Thyroid gland (tissue), 4 donors: ENCODE data around the gene CCDC39.

Experiments
- POLR2A ChIP-seq, 2 donors: fragments of 450-650 bp; IDR thresholded peaks; one replicate each; pipeline ENCODE4 v1.6.1; 2017; ENCODE audit warnings: antibody characterized with exemption in 2 of 2, mild to moderate bottlenecking in 2 of 2, moderate library complexity in 1 of 2
- TF ChIP-seq, protein P1 (sequence below), 6 experiments: fragments of 200-600 bp in 3 of 6; fragments of 450-650 bp in 3 of 6; sonication (generic) in 3 of 6; IDR thresholded peaks; one replicate each; pipeline ENCODE4 v1.5.1; 2016 to 2019; ENCODE audit warnings: antibody characterized with exemption in 6 of 6, mild to moderate bottlenecking in 2 of 6, inconsistent platforms in 1 of 6, moderate library complexity in 1 of 6

GRCh38 chr3:180630371-180630770 lies 48.9 kb downstream of the CCDC39 start:
- TF ChIP-seq POLR2A (IDR thresholded peaks at IDR 0.05), result no peak
- TF ChIP-seq, protein P1, sequence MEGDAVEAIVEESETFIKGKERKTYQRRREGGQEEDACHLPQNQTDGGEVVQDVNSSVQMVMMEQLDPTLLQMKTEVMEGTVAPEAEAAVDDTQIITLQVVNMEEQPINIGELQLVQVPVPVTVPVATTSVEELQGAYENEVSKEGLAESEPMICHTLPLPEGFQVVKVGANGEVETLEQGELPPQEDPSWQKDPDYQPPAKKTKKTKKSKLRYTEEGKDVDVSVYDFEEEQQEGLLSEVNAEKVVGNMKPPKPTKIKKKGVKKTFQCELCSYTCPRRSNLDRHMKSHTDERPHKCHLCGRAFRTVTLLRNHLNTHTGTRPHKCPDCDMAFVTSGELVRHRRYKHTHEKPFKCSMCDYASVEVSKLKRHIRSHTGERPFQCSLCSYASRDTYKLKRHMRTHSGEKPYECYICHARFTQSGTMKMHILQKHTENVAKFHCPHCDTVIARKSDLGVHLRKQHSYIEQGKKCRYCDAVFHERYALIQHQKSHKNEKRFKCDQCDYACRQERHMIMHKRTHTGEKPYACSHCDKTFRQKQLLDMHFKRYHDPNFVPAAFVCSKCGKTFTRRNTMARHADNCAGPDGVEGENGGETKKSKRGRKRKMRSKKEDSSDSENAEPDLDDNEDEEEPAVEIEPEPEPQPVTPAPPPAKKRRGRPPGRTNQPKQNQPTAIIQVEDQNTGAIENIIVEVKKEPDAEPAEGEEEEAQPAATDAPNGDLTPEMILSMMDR (IDR thresholded peaks at IDR 0.05), result no peak
